GM13976 (cell line): ENCODE measurements around the gene DIP2A.

Experiments
- DNase-seq: peaks from one replicate; pipeline ENCODE4 v3.0.0; 2012; ENCODE audit warnings: low spot score
- CTCF ChIP-seq: IDR thresholded peaks from 2 replicates; pipeline ENCODE4 v1.5.1; 2012; ENCODE audit warnings: borderline replicate concordance, mild to moderate bottlenecking; ENCODE audit not compliant: insufficient read depth; ENCODE audit errors: extremely low read depth, missing control alignments, control extremely low read depth
- in situ Hi-C: fragments of 300-500 bp; cut with MboI; formaldehyde crosslinking; loops from one replicate; pipeline ENCODE4 v1.12.0; 2022; ENCODE audit warnings: low sequenced_read_pairs, mixed read lengths, inconsistent platforms; ENCODE audit not compliant: unreplicated experiment

The DIP2A gene

GRCh38 chr21:46421191-46421750 lies 37.4 kb upstream of the DIP2A start:
- no peak for TF ChIP-seq CTCF
- in situ Hi-C loops: no loop called here

GRCh38 chr21:46421756-46422555 lies 36.7 kb upstream of the DIP2A start:
- DNase-seq: no peak
- no peak for TF ChIP-seq CTCF
- in situ Hi-C loops: no loop called here

More at GRCh38 chr21:46421191-46421750, 37.4 kb upstream of the DIP2A start:
- DNase-seq: no peak

- DNase-seq: no peak
- in situ Hi-C loops: no loop called here
- no peak for TF ChIP-seq CTCF
These were observed 36.0 kb upstream of the DIP2A start for GRCh38 chr21:46422636-46423241.

GRCh38 chr21:46423546-46424038 lies 35.1 kb upstream of the DIP2A start:
- in situ Hi-C loops: no loop called here
- DNase-seq: no peak
- TF ChIP-seq CTCF: no peak

GRCh38 chr21:46424039-46424591 lies 34.6 kb upstream of the DIP2A start:
- no peak for DNase-seq
- in situ Hi-C loops: no loop called here
- TF ChIP-seq CTCF: no peak

- in situ Hi-C loops: no loop called here
- DNase-seq: no peak
- no peak for TF ChIP-seq CTCF
These were observed 34.1 kb upstream of the DIP2A start for GRCh38 chr21:46424621-46425020.
